Endothelial cell of umbilical vein (primary cell): Measurements from ENCODE around the gene SLC9A9. TPM values are rescaled to one million over a fixed set of nuclear protein-coding genes. Genes with fewer than 3 reads are reported as not detected.

ENCODE experiments used
- BruUV-seq: library from RNA; stranded (reverse); fragments of 400-500 nt; replicated peaks from 2 replicates; lab custom pipeline; 2021; lab: Mats Ljungman, UMichigan
- CTCF ChIA-PET: fragments of 300-600, 350-600 bp; sonication (Branson Sonifier 250); formaldehyde crosslinking; loops from one replicate; lab custom pipeline; 2021; ENCODE audit warnings: antibody characterized with exemption, inconsistent platforms; lab: Charles Lee
- POLR2A ChIA-PET: fragments of 300-600, 350-600 bp; sonication (Branson Sonifier 250); formaldehyde crosslinking; loops from one replicate; lab custom pipeline; 2021; ENCODE audit warnings: antibody characterized with exemption, inconsistent platforms; lab: Charles Lee
- DNase-seq: peaks from one replicate; pipeline ENCODE4 v3.0.0-alpha.2; 2011; ENCODE audit warnings: low read depth, low spot score
- FAIRE-seq: peaks from 2 replicates; lab custom pipeline; 2011; peaks lifted over from hg19 to GRCh38; lab: Jason Lieb, UNC
- H2AFZ ChIP-seq: 2 replicates; pipeline ENCODE4 v1.6.0; 2012; ENCODE audit warnings: low read depth, low read length, control low read depth, inconsistent platforms
- H3K27ac ChIP-seq: 2 replicates; pipeline ENCODE4 v1.5.1; 2011; ENCODE audit warnings: low read depth, mild to moderate bottlenecking, control low read depth, low read length, moderate library complexity; ENCODE audit not compliant: insufficient read depth
- H3K27me3 ChIP-seq, 2 experiments: 2 replicates each; pipeline versions ENCODE4 v1.6.0 to v1.6.1; 2011; ENCODE audit warnings: low read length in 2 of 2, mixed read lengths in 1 of 2; ENCODE audit not compliant: control insufficient read depth in 2 of 2, insufficient read depth in 2 of 2
- H3K36me3 ChIP-seq, 2 experiments: 2 replicates in 1 of 2; 3 replicates in 1 of 2; pipeline ENCODE4 v1.5.1; 2011; ENCODE audit warnings: low read length in 2 of 2, mild to moderate bottlenecking in 1 of 2, moderate library complexity in 1 of 2; ENCODE audit not compliant: control insufficient read depth in 2 of 2, insufficient read depth in 2 of 2; ENCODE audit errors: extremely low read depth in 1 of 2
- H3K4me1 ChIP-seq: 3 replicates; pipeline ENCODE4 v1.5.1; 2011; ENCODE audit warnings: mild to moderate bottlenecking, low read length; ENCODE audit not compliant: control insufficient read depth, insufficient read depth; ENCODE audit errors: extremely low read depth
- H3K4me2 ChIP-seq: 2 replicates; pipeline ENCODE4 v1.6.1; 2011; ENCODE audit warnings: low read length, control low read depth, mixed read lengths; ENCODE audit not compliant: insufficient read depth
- H3K4me3 ChIP-seq, 3 experiments: fragments of 200-600 bp in 1 of 3; sonication (generic), shearing (Covaris generic) in 1 of 3; replicated peaks in 1 of 3; 2 replicates each; pipeline ENCODE4 v1.5.1; 2011 to 2016; ENCODE audit warnings: control low read depth in 3 of 3, low read length in 3 of 3, mild to moderate bottlenecking in 2 of 3, inconsistent platforms in 1 of 3, low read depth in 1 of 3, moderate library complexity in 1 of 3; ENCODE audit not compliant: insufficient read depth in 1 of 3
- H3K79me2 ChIP-seq: 2 replicates; pipeline ENCODE4 v1.6.0; 2012; ENCODE audit warnings: low read length, inconsistent platforms; ENCODE audit not compliant: control insufficient read depth, insufficient read depth
- H3K9ac ChIP-seq: replicated peaks from 2 replicates; pipeline ENCODE3; 2011; ENCODE audit warnings: low read length, control low read depth; ENCODE audit not compliant: insufficient read depth; ENCODE audit errors: extremely low read depth
- H3K9me1 ChIP-seq: replicated peaks from 3 replicates; pipeline ENCODE4 v1.6.0; 2011; ENCODE audit warnings: mild to moderate bottlenecking, low read length; ENCODE audit not compliant: control insufficient read depth, insufficient read depth; ENCODE audit errors: extremely low read depth
- H3K9me3 ChIP-seq: replicated peaks from 2 replicates; pipeline ENCODE4 v1.5.1; 2012; ENCODE audit warnings: low read length, inconsistent platforms; ENCODE audit not compliant: control insufficient read depth, insufficient read depth
- H4K20me1 ChIP-seq: replicated peaks from 2 replicates; pipeline ENCODE3; 2011; ENCODE audit warnings: mild to moderate bottlenecking, low read length; ENCODE audit not compliant: control insufficient read depth, insufficient read depth; ENCODE audit errors: extremely low read depth
- CTCF ChIP-seq, 2 donors: IDR thresholded peaks; 1 replicate in 1 of 2; 2 replicates in 1 of 2; pipeline ENCODE4 v1.5.1; 2011; ENCODE audit warnings: low read length in 2 of 2, mild to moderate bottlenecking in 2 of 2, moderate library complexity in 2 of 2, control low read depth in 1 of 2, inconsistent platforms in 1 of 2, low read depth in 1 of 2; ENCODE audit not compliant: insufficient read depth in 1 of 2; ENCODE audit errors: extremely low read depth in 1 of 2
- EZH2 ChIP-seq: IDR thresholded peaks from 2 replicates; pipeline ENCODE4 v1.6.1; 2012; ENCODE audit warnings: borderline replicate concordance, low read depth, mild to moderate bottlenecking, moderate library complexity, low read length, inconsistent platforms; ENCODE audit not compliant: severe bottlenecking
- FOS ChIP-seq: IDR thresholded peaks from 2 replicates; pipeline ENCODE4 v1.6.1; 2011; ENCODE audit warnings: mild to moderate bottlenecking, low read length, moderate library complexity, borderline replicate concordance; ENCODE audit not compliant: insufficient read depth
- GATA2 ChIP-seq: IDR thresholded peaks from 2 replicates; pipeline ENCODE4 v1.7.0; 2011; ENCODE audit warnings: low read depth, mild to moderate bottlenecking, moderate library complexity, mixed read lengths, low read length; ENCODE audit not compliant: insufficient read length, insufficient read depth
- JUN ChIP-seq: IDR thresholded peaks from 2 replicates; pipeline ENCODE4 v1.6.1; 2011; ENCODE audit warnings: borderline replicate concordance, low read depth; ENCODE audit not compliant: insufficient read length, insufficient read depth
- MAX ChIP-seq: IDR thresholded peaks from 2 replicates; pipeline ENCODE4 v1.6.1; 2011; ENCODE audit not compliant: insufficient read depth, insufficient read length
- MYC ChIP-seq: IDR thresholded peaks from one replicate; pipeline ENCODE4 v1.6.1; 2011; ENCODE audit warnings: mild to moderate bottlenecking, low read depth, low read length
- POLR2A ChIP-seq: IDR thresholded peaks from 2 replicates; pipeline ENCODE4 v1.6.1; 2012; ENCODE audit warnings: low read depth, mild to moderate bottlenecking, control low read depth, low read length
- POLR2AphosphoS5 ChIP-seq: IDR thresholded peaks from 2 replicates; pipeline ENCODE4 v1.6.1; 2012; ENCODE audit warnings: low read depth, mild to moderate bottlenecking, control low read depth, low read length, moderate library complexity; ENCODE audit not compliant: insufficient read depth
- dilution Hi-C: fragments of 300-500 bp; cut with MboI; formaldehyde crosslinking; loops from one replicate; pipeline ENCODE4 v1.15.0; 2019; ENCODE audit warnings: low sequenced_read_pairs; ENCODE audit not compliant: extremely low pct_ligation_motif_present
- intact Hi-C: fragments of 100-400 bp; cut with micrococcal nuclease; formaldehyde crosslinking; loops from one replicate; pipeline ENCODE4 v1.10.0; 2022
- polyA plus RNA-seq, 4 experiments: library from polyadenylated mRNA; depleted of rRNA in 3 of 4; stranded (reverse) in 3 of 4; unstranded in 1 of 4; fragments of >200 nt; gene quantifications; 2 replicates each; pipeline versions ENCODE4 v1.2.1 to v1.2.3, GENCODE V29; 2011 to 2012; ENCODE audit warnings: missing spikeins in 1 of 4
- total RNA-seq: library from RNA; stranded (reverse); gene quantifications from 2 replicates; pipeline ENCODE4 v1.2.3, GENCODE V29; 2021

Gene SLC9A9
- total and polyA plus RNA-seq, 2 donors (not counting 3 experiments of a cell fraction or from before 2014, with no cell fraction given), result 1.5 to 1.8 TPM

- Histone ChIP-seq H3K79me2 (no peaks in the 10 kb centered on the region), H3K9ac (no peak overlapping the region), H3K4me3 (no peak overlapping the region), H3K4me2 (no peak overlapping the region), H3K9me1 (no peaks in the 10 kb centered on the region), H3K27ac (no peak overlapping the region), H4K20me1 (no peaks in the 10 kb centered on the region), H2AFZ (no peak overlapping the region), H3K27me3 (no peaks in the 10 kb centered on the region), H3K36me3 (no peaks in the 10 kb centered on the region), H3K4me1 (no peaks in the 10 kb centered on the region), H3K9me3 (no peaks in the 10 kb centered on the region)
- intact Hi-C loops, result no loop called here
- no peak for TF ChIP-seq POLR2AphosphoS5
- TF ChIP-seq JUN, result no peak
- TF ChIP-seq CTCF (IDR thresholded peaks at IDR 0.05; ENCODE audit: extremely low read depth in 1 of 2, insufficient read depth in 1 of 2, low read depth in 1 of 2, low read length in 2 of 2), result no peak
- TF ChIP-seq EZH2, result no peak
- TF ChIP-seq FOS, result no peak
- TF ChIP-seq GATA2, result no peak
- TF ChIP-seq MYC, result no peak
- no peak for TF ChIP-seq MAX
- TF ChIP-seq POLR2A, result no peak
- POLR2A ChIA-PET, result no interaction called here
- no peak for DNase-seq
- CTCF ChIA-PET, result interaction anchor here (0.7 kb wide), 1 partner anchor 75 kb away, joined by 3 read pairs; no protein-coding TSS in a partner anchor
- dilution Hi-C loops, result no loop called here
- BruUV-seq, result no TSS peak
- peak; percentile 44 for FAIRE-seq
These were observed 428.7 kb downstream of the SLC9A9 start for GRCh38 chr3:143419611-143420010.
